Measurements from ENCODE around the gene USP5.

GRCh38 chr12:6840330-6840729 is 11.6 kb upstream of the USP5 start:
- no peak for TF ChIP-seq POLR2AphosphoS5 (IDR thresholded peaks at IDR 0.05; ENCODE audit: borderline replicate concordance, low read depth, low read length)
- TF ChIP-seq EZH2 (IDR thresholded peaks at IDR 0.05), result no peak
- TF ChIP-seq FOXP2 (optimal IDR thresholded peaks at IDR 0.05; ENCODE audit: control extremely low read depth, extremely low read length, insufficient read depth), result no peak

Data from SK-N-MC (cell line).